ENCODE measurements around the gene LRRC32. TPM values are rescaled to one million over a fixed set of nuclear protein-coding genes. Genes with fewer than 3 reads are reported as not detected.
"Not testable (repeated sequence)": the region's sequence is repeated elsewhere in the genome, so short reads cannot be mapped to it uniquely, and the experiment has no call there.

LRRC32 gene
- polyA plus RNA-seq, 3 donors: 15.5 to 101 (median 99.7) TPM

- WGBS, 3 donors: 87 to 94% (median 92%) methylated on average over 4 of the region's 4 CpGs
- no peak overlapping the region for H3K27ac ChIP-seq (ENCODE audit: low read depth, low read length)
Measured at GRCh38 chr11:76610371-76610770, 60.2 kb downstream of the LRRC32 start.

- 58 to 70% (median 59%) methylated on average over 8 of the region's 8 CpGs for WGBS, 3 donors
- no peak overlapping the region for H3K27ac ChIP-seq (ENCODE audit: low read depth, low read length)
Measured at GRCh38 chr11:76609736-76610370, 60.7 kb downstream of the LRRC32 start.

- WGBS, 3 donors: 92 to 96% (median 95%) methylated on average over 13 to 24 of the region's 27 CpGs
- not testable (repeated sequence) for H3K27ac ChIP-seq (ENCODE audit: low read depth, low read length)
Measured at GRCh38 chr11:76608879-76609460, 61.6 kb downstream of the LRRC32 start.

GRCh38 chr11:76608228-76608627 lies 62.3 kb downstream of the LRRC32 start:
- not testable (repeated sequence) for H3K27ac ChIP-seq (ENCODE audit: low read depth, low read length)
- WGBS, 3 donors: 87 to 98% (median 97%) methylated on average over 11 of the region's 11 CpGs

Other genes with a start within 250 kb of the LRRC32 start
- 1 to 10 TPM; 3.8 to 7.3 (median 6.7) TPM for gene EMSY, start 225.7 kb downstream of the LRRC32 start, polyA plus RNA-seq
- gene TSKU, start 112.6 kb upstream of the LRRC32 start, polyA plus RNA-seq: 100 to 1,000 TPM in 1 of 3 donors, 10 to 100 TPM in 2; 46.7 to 129 (median 67.9) TPM
- 10 to 100 TPM in 1 of 3 donors, 1 to 10 TPM in 2; 3.4 to 12.7 (median 7.1) TPM for gene ACER3, start 190.2 kb upstream of the LRRC32 start, polyA plus RNA-seq